GM18867 (cell line): Measurements from ENCODE around the gene THADA.
A peak's percentile ranks its signal among the peaks of the same experiment; 100 is the strongest.
"Not testable (repeated sequence)": the region's sequence is repeated elsewhere in the genome, so short reads cannot be mapped to it uniquely, and the experiment has no call there.

Experiments used
- ATAC-seq: cut with Tn5 transposase; IDR thresholded peaks from one replicate; pipeline ENCODE4 v1.9.1; 2021; ENCODE audit warnings: mild to moderate bottlenecking, moderate library complexity; ENCODE audit not compliant: unreplicated experiment

Gene THADA

DNA sequence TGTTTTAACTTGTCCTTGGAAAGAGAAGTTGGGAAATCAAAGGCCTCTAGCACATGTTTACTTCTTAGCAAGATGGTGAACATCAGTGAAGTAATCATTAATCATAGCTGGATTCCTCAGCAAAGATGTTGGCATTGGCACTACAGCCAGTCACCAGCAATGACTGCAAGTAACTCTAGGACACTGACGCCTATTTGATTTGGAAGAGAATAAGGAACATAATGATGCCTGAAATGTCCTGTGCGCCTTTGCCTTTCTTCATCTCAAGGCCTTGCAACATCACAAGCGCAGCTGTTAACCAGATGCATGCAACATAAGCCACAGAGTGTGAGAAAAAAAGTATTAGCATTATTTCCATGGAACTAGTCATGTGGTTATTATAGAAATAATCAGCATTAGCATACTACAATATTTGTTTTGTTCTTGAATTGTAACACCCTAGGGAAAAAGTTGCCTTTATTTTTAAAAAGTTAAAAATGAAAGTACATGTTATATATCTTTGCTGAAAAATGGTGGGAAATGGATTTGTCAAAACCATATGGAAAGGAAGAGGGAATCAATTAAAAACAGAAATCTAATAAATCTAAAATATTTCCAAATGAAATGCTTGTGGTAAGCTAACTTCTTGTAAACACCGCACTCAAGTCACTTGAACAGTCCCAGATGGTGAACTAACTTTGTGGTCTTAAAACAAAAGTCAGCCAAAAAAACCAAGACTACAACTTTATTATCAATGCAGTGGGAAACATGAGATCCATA is 55.6 kb downstream of the THADA start:
- ATAC-seq: no peak

DNA sequence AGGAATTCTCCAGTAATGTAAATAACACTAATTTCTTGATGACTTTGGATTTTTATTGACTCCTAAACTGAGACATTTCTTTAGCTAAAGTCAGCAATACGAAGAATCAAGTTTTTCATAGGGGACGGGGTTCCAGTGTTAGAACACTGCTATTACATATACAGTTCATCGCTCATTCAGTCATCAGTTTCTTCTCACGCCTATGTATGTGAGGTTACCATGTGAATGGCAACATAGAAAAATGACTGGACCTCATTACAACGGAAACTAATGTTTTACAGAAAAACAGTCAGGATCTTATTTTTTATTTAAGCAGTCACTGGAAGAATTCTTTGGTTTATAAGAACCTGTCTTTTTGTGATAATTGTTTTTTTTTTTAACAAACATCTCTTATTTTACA is 56.4 kb downstream of the THADA start:
- no peak for ATAC-seq

DNA sequence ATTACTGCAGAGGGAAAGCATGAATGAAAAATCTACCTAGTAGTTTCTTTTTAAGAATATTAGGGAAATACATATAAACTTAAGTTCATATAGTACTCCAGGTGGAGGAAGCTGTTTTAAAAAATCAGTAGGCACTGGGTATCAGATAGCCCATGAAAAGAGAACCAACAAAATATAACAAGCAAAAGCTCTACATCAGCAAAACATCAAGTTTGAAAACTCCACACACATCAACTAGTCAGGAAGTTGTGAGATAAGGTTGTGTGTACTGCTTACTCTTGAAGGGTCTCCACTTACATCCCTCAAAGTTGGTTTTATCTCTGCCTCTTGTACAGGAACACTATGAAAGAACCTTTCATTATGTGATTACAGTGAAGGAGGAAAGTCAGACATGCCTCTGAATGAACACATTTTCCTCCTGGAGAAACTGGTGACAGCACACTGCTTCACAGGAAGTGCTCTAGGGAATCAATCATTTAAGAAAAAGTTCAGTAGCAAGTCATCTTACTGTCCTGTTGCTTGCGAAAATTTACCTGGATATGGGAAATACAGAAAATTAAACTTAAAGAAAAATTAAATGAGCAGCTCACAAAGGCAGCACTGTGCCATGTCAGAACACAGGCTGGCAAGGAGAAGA is 57.7 kb downstream of the THADA start:
- ATAC-seq: no peak

DNA sequence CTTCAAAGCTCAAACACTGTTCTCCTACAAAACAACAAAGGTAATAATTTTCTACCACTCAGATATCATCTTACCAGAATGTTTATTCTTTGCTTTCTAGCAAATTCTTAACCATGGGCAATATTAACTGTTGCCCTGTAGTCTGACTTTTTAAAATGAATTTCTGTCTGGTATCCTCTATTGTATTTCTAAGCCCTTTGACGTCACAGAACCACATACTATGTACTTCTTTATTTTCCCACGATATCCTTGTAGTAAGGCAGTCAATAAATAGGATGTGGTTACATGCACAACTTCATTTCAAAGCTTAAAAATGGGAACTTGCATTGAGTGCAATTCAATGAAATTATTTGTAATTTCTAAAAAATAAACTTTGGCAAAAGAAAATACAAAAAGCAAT is 58.7 kb downstream of the THADA start:
- no peak for ATAC-seq

DNA sequence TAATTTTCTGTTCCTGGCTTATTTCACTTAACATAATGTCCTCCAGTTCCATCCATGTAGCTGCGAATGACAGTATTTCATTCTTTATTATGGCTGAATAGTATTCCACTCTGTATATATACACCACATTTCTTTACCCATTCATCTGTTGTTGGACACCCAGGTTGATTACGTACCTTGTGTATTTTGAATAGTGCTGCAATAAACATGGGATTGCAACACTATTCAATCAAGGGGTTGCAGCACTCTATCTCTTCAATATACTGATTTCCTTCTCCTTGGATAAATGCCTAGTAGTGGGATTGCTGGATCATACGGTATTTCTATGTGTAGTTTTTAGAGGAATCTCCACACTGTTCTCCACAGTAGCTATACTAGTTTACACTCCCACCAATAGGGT is 61.3 kb downstream of the THADA start:
- ATAC-seq: no peak

DNA sequence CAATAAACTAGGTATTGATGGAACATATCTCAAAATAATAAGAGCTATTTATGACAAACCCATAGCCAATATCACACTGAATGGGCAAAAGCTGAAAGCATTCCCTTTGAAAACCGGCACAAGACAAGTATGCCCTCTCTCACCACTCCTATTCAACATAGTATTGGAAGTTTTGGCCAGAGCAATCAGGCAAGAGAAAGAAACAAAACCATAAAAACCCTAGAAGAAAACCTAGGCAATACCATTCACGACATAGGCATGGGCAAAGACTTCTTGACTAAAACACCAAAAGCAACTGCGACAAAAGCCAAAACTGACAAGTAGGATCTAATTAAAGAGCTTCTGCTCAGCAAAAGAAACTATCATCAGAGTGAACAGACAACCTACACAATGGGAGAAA is 63.3 kb downstream of the THADA start:
- not testable (repeated sequence) for ATAC-seq

DNA sequence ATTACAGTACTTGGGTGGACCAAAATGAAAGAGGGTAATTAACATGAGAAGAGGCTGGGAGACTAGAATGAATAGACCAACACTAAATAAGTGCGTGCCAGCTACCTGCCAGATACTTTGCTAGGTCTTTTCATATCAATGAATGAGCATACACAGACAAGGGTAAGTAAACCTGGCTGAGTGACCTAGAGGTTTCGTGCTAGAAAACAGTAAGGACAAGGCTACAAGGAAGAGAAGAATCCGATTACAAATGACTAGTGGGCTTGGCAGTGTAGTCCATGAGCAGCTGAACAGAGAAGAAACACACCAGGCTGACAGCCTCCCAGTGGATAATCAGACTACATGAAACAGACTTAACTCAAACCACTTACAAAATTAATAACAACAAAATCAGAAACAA is 64.6 kb downstream of the THADA start:
- ATAC-seq: no peak

DNA sequence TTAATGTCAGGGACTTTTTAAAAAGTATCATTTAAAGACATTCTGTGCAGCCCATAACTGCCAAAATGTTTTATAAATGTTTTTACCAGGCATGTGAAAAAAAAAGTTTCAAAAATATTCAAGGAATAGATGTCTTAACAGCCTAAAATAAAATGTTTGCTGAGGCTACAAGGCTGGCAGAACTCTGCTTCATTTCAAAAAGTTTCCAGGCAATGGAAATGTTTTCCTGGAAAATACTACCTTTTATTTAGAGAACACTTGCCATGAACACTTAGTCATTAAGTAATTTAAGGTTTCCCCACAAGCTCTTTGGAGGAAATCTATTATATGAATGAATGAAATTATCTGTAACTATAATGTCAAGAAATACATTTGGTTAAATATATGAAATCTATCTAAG is 68.8 kb downstream of the THADA start:
- ATAC-seq: no peak

DNA sequence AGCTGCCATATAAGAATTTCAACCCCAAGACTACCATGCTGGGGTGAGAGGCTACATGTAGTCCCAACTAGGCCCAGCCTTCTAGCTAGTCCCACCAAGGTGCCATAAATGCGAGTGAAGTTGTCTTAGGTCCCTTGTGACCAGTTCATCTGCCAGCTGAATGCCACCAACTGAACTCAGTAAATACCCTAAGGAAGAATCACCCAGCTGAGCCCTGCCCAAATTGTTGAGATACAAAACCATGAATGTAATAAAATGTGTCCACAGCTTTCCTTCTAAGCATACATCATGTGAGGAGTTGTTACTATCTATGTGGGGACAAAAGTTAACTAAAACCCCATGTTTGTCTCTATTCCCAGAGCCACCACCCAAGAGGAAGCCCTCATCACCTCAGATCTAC is 70.3 kb downstream of the THADA start:
- no peak for ATAC-seq

DNA sequence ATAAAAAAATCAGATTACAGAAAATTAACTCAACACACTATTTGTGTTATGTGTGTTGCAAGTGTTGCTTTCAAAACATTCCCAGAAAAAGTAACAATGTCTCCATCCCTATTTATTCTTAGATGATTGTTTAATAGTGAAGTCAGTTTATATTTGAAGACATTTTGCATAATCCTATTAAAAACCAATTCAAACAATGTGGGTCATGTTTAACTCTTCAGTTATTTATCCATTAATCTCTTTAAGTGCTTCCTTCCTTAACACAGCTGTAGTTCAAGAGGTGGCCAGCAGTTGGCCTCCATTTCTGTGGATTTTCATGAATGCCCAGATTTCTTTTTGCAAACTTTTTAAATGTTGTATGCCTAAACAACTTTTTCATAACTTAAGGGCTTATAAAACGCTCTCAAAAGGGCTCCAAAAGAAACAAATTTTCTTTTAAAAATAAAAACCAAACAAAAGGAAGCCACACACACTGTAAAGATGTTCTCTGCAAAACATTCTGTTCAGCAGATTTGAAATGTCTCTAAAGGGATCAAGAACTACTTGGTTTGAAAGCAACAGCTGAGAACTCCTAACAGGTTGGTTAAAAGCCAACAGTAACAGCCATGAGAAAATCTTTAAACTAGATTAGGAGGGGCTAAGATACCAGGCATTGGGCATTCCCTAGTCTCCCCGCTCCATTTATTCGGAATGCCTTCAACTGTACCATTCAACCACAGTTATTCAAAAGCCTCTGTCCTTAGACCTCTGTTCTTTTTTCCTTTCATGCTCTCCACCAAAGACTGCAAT is 71.5 kb downstream of the THADA start:
- no peak for ATAC-seq

DNA sequence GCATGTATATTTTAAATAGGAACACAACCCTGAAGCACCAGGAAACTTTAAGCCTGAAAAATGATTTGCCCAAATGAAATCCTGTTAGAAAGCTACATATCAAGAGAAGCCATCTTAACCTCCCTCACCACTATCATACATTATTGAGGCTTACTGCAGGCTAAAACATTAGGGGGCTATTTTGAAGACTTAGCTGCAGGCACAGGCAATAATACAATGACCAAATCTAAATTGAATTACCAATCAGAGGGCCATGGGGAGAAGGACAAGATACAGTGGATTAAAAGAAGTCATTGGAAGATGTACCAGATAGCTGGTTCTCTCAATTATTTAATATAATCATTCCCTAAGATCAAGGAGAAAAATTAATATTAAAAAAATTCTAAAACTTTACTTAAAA is 73.7 kb downstream of the THADA start:
- ATAC-seq: no peak

DNA sequence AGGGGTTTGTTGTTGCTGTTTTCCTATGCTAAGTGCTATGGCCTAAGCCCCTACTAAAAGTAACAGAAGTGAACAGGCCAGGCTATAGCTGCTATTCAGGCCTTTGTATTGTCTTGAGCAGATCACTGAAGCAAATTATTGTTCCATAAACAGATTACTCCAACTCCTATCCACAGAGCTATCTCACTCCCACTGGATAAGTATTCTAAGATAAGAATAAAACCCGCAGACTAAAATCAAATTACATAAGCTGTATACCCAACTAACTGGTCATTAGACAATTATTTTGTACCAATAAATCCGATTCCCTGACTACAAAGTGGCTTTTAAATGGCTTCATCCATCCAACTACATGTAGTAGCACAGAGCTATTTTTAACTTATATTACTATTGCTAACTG is 74.3 kb downstream of the THADA start:
- ATAC-seq: no peak

DNA sequence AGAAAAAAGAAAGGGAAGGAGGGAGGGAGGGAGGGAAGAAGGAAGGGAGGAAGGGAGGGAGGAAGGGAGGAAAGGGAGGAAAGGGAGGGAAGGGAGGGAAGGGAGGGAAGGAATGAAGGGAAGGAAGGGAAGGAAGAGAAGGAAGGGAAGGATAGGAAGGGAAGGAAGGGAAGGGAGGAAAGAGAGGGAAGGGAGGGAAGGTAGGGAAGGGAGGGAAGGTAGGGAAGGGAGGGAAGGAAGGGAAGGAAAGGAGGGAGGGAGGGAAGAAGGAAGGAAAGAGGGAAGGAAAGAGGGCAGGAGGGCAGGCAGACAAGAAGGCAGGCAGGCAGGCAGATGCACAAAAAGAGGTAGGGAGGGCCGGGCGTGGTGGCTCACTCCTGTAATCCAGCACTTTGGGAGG is 74.9 kb downstream of the THADA start:
- no peak for ATAC-seq

DNA sequence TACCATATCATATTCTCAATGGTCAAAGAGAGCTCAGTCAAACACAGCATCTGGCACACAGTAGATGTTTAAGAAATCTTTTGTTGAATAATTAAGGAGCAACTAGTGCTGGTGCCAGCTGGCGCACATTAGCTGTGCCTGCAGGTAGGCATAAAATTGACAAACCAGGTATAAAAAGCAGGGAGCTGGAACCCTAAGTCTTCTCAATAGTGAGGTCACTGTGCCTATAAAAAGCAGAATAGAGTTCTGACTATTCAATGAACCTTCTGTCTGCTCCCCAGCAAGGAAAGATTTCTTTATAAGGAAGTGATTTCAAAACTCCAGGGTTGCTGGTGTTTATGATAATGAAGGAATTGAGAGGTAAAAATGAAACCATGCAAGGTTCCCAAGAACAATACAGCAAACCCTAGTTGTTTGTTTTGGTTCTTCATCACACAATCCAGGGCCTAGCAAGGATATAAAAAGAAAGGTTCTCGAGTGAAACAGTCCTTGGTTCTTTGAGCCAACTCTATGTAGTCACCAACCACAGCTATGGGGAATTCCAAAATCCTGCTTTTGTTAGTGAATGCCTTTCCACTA is 76.1 kb downstream of the THADA start:
- no peak for ATAC-seq

DNA sequence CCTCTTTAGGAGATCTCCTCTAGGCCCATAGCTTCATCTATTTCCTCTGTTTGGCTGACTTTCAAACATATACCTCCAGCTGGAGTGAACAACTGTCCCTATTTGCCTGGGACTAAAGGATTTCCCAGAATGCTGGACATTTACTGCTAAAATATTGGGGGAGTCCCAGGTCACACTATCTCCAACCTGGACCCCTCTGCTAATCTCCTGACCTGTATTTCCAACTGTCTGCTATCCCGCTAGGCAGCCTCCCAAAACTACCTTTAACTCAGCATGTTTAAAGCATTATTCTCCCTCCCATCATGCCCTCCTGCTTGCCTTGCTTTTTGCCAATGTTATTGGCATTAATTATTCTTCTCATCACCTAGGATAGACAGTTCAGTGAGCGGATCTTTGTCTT is 77.1 kb downstream of the THADA start:
- no peak for ATAC-seq

DNA sequence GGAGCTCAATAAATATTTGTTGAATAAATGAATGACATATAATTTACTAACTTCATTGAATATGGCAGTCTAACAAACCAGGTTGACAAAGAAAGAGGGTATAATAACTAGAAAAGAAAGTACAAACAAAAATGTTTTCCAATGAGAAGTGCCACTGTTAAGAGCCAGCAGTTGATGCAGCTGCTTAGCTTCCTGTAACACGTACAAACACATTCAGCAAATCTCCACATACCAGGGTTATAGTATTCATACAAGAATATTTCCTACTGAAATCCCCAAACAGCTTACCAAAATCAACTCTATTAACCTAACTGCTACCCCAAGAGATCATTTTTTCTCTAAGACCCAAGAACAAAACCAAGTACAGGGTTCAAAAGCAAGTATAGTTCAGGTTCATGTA is 77.7 kb downstream of the THADA start:
- ATAC-seq: no peak

DNA sequence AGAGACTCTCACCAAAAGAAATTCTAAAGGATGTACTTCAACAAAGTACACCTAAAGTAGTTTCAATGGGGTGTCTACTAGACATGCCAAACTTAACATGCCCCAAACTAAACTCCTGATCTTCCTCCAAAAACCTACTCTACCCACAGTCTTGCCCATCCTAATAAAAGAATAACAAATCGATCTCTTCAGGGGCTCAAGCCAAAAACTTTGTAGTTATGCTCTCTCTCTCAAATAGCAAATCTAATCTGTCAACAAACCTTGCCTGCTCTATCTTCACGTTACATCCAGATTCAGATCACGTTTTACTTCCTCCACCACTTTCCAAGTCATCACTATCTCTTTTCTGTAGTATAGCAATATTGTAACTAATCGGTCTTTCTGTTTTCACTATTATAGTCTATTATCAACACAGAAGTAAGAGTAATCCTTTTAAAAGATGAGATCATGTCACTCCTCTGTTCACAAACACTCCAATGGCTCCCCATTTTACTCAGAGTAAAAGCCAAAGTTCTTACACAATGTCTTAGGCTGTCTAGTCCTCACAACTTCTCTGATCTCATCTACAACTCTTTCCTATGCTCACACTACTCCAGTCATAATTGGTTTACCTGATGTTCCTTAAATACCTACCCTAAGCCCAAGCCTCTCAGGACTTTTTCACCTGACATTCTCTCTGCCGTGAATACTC is 79.9 kb downstream of the THADA start:
- no peak for ATAC-seq

DNA sequence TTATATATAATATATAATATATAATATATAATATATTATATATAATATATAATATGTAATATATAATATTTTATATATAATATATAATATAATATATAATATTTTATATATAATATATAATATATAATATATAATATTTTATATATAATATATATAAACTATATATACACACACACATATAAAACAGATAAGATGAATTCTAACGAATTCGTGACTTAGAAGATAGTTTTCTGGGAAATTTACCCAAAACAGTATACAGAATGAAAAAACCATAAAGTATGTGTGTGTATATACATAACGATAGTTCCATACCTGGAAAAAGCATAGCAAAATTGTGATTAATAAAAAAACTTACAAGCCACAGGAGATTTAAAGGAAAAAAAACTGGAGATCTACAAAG is 80.6 kb downstream of the THADA start:
- no peak for ATAC-seq

DNA sequence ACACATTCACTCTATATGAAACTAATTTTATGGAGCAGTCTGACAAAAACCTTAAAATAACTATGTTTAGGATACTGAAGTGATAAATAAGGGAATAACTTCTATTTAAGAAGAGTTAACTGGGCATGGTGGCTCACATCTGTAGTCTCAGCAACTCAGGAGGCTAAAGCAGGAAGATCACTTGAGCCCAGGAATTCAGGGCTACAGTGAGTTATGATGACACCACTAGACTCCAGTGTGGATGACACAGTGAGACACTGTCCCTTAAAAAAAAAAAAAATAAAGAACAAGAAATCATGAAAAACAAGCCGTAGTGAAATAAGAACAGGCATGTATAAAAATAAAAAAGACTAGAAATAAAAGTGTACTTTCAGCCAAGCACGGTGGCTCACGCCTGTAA is 82.0 kb downstream of the THADA start:
- ATAC-seq: no peak

DNA sequence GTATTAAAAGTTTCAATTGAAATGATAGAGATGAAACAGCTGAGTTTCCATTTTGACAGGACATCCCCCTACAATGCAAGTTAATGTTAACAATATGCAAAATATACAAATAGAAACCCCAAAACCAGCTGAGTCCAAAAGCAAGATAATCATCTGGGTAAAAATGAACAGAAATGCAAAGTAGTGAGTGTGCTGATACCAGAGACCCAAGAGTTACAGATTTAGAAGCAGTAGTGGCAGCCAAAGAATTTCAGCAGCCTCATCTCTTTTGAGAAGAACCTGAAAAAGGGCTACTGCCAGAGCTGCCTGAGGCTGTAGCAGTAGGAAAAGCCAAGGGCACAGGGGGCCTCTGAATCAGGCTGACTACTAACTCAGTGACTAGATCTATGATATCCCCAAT is 82.6 kb downstream of the THADA start:
- peak; percentile 79 for ATAC-seq

DNA sequence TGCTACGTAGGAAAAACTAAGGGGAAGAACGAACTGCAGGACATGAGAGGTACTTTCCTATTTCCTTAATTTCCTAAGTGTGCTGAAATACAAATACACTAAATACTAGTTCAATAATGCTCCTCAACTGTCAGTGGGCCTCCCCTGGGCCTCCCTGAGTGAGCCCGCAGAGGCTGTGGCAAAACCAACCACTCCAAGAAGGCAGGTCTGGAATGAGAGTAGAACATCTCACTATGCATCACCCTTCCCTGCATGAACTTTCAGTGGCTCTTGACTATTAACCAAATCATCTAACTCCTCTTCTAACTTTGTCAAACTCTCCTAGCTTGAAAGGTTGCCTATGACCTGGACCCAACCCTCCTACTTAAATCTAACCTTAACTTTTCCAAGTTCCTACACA is 84.6 kb downstream of the THADA start:
- ATAC-seq: no peak
